Common myeloid progenitor, CD34-positive (primary cell): ENCODE data around the gene JKAMP.

Source experiments
- CTCF ChIA-PET: fragments of 350-600 bp; sonication (Branson Sonifier 250); formaldehyde crosslinking; loops from one replicate; lab custom pipeline; 2021; ENCODE audit warnings: antibody characterized with exemption; lab: Charles Lee
- POLR2A ChIA-PET: fragments of 350-600 bp; sonication (Branson Sonifier 250); formaldehyde crosslinking; loops from one replicate; lab custom pipeline; 2021; ENCODE audit warnings: antibody characterized with exemption; lab: Charles Lee
- DNase-seq, 3 donors: peaks; one replicate each; pipeline versions ENCODE4 v3.0.0 to v3.0.0-alpha.2; 2013
- H3K27ac ChIP-seq, 2 experiments: 1 replicate in 1 of 2; 2 replicates in 1 of 2; pipeline ENCODE4 v1.7.0; 2013; ENCODE audit warnings: inconsistent platforms in 2 of 2, low read length in 2 of 2, mild to moderate bottlenecking in 2 of 2, low read depth in 1 of 2, moderate library complexity in 1 of 2; ENCODE audit not compliant: severe bottlenecking in 2 of 2, insufficient read depth in 1 of 2, poor library complexity in 1 of 2
- H3K27me3 ChIP-seq, 5 experiments: replicated peaks in 2 of 5; 1 replicate in 3 of 5; 2 replicates in 2 of 5; pipeline versions ENCODE4 v1.6.1 to v1.7.0; 2013; ENCODE audit warnings: low read length in 4 of 5, mild to moderate bottlenecking in 2 of 5, moderate library complexity in 2 of 5, inconsistent platforms in 1 of 5; ENCODE audit not compliant: insufficient read depth in 5 of 5, control insufficient read depth in 4 of 5
- H3K36me3 ChIP-seq, 4 experiments: 1 replicate in 2 of 4; 2 replicates in 2 of 4; pipeline versions ENCODE4 v1.6.1 to v1.7.0; 2013; ENCODE audit warnings: low read length in 3 of 4, control low read depth in 1 of 4, mild to moderate bottlenecking in 1 of 4; ENCODE audit not compliant: control insufficient read depth in 4 of 4, insufficient read depth in 4 of 4
- H3K4me1 ChIP-seq, 4 experiments: 1 replicate in 3 of 4; 2 replicates in 1 of 4; pipeline versions ENCODE4 v1.6.1 to v1.7.1; 2013; ENCODE audit warnings: low read length in 3 of 4, mild to moderate bottlenecking in 3 of 4, control low read depth in 1 of 4, inconsistent platforms in 1 of 4, moderate library complexity in 1 of 4; ENCODE audit not compliant: control insufficient read depth in 4 of 4, insufficient read depth in 4 of 4; ENCODE audit errors: control extremely low read depth in 1 of 4
- H3K4me3 ChIP-seq, 7 experiments: 1 replicate in 4 of 7; 2 replicates in 3 of 7; pipeline versions ENCODE4 v1.5.1 to v1.7.0; 2013; ENCODE audit warnings: mild to moderate bottlenecking in 7 of 7, low read length in 6 of 7, moderate library complexity in 6 of 7, inconsistent platforms in 2 of 7, low read depth in 2 of 7, control low read depth in 1 of 7; ENCODE audit not compliant: insufficient read depth in 4 of 7, control insufficient read depth in 1 of 7; ENCODE audit errors: extremely low read depth in 1 of 7
- H3K9me3 ChIP-seq, 5 experiments: 1 replicate in 4 of 5; 2 replicates in 1 of 5; pipeline versions ENCODE4 v1.6.1 to v1.7.1; 2013; ENCODE audit warnings: low read length in 4 of 5, mild to moderate bottlenecking in 2 of 5, inconsistent platforms in 1 of 5, low read depth in 1 of 5, moderate library complexity in 1 of 5; ENCODE audit not compliant: control insufficient read depth in 4 of 5, insufficient read depth in 2 of 5; ENCODE audit errors: control extremely low read depth in 1 of 5
- WGBS: methylation state at CpG from one replicate; pipeline ENCODE4 v1.1.5; 2013; ENCODE audit not compliant: insufficient coverage; 5-methylcytosine and 5-hydroxymethylcytosine counted together

The JKAMP gene

DNA sequence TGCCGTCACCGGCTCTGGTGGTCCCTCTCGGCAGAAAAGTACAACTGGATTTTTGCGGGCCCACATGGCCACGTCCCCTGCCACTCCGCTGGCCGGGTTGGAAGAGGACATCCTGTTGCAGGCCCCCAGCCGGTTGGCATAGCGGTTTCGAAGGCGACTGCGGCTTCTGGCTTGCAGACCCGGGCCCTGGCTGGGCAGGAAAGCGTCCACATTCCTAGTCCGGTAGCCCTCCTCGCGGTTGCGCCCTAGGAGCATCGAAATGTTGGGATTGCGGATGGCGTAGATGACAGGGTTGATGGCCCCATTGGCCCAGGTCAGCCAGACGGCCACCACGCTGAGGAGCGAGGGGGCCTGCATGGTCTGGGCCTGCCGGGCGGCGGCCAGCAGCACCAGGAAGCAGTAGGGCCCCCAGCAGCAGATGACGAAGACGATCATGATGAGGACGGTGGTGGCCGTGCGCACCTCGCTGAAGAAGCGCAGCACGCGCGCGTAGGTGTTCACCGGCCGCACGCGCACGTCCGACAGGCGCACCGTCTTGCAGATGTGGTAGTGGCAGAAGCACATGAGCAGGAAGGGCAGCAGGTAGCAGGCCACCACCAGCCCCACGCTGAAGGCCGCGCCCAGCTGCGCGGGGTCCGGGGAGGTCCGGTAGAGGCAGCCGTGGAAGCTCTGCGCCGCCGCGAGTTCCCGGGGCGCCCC lies 20.4 kb upstream of the JKAMP start:
- 40% methylated on average over 54 of the region's 60 CpGs for WGBS
- peaks cover 0 to 11% (median 7%) of the 10 kb centered on the region in 4 experiments for H3K36me3 ChIP-seq
- H3K4me3 ChIP-seq = peak overlapping the region; percentile 56 to 88 (median 67)
- no peak overlapping the region for H3K27ac ChIP-seq
- CTCF ChIA-PET = interaction anchor here (1.1 to 2.7 kb wide), 3 partner anchors 20 to 113 kb away, joined by 3 to 10 read pairs (median 4); partner anchors contain the start of genes CCDC175, JKAMP and L3HYPDH
- peaks cover 0 to 3% (median 0%) of the 10 kb centered on the region in 5 experiments for H3K27me3 ChIP-seq
- peaks cover 0 to 19% (median 12%) of the 10 kb centered on the region in 4 experiments for H3K4me1 ChIP-seq
- no peak for DNase-seq
- POLR2A ChIA-PET = no interaction called here
- H3K9me3 ChIP-seq = no peaks in the 10 kb centered on the region

GRCh38 chr14:59464486-59465315 lies 19.6 kb upstream of the JKAMP start:
- Histone ChIP-seq H3K4me3 (peak overlapping the region; percentile 56 to 88 (median 67)), H3K27me3 (peaks cover 0 to 3% (median 0%) of the 10 kb centered on the region in 5 experiments), H3K4me1 (peaks cover 0 to 19% (median 12%) of the 10 kb centered on the region in 4 experiments), H3K9me3 (no peaks in the 10 kb centered on the region), H3K27ac (peak overlapping the region in 1 of 2 experiments; percentile 43), H3K36me3 (peaks cover 0 to 10% (median 6%) of the 10 kb centered on the region in 4 experiments)
- CTCF ChIA-PET = interaction anchor here (1.1 to 2.7 kb wide), 3 partner anchors 19 to 112 kb away, joined by 3 to 10 read pairs (median 4); partner anchors contain the start of genes CCDC175, JKAMP and L3HYPDH
- under 1% methylated on average over 99 of the region's 105 CpGs for WGBS
- POLR2A ChIA-PET = no interaction called here
- peak; percentile 55 to 93 (median 88) for DNase-seq

GRCh38 chr14:59465316-59466135 lies 18.8 kb upstream of the JKAMP start, which contains the start of gene GPR135:
TSS of gene GPR135 (minus strand) at chr14:59465380. CDS start at chr14:59465226, 154 bp downstream.
- peaks cover 0 to 3% (median 0%) of the 10 kb centered on the region in 5 experiments for H3K27me3 ChIP-seq
- H3K4me1 ChIP-seq = peaks cover 0 to 19% (median 12%) of the 10 kb centered on the region in 4 experiments
- peak within 1 kb of the TSS in 1 of 2 experiments; percentile 43 for H3K27ac ChIP-seq
- H3K9me3 ChIP-seq = no peaks in the 10 kb centered on the region
- peak; percentile 52 to 74 (median 66) for DNase-seq
- POLR2A ChIA-PET = no interaction called here
- WGBS = 15% methylated on average over 36 of the region's 40 CpGs
- peaks cover 0 to 12% (median 7%) of the 10 kb centered on the region in 4 experiments for H3K36me3 ChIP-seq
- peak within 1 kb of the TSS; percentile 56 to 88 (median 67) for H3K4me3 ChIP-seq
- CTCF ChIA-PET = interaction anchor here (0.7 to 2.7 kb wide), 3 partner anchors 10 to 111 kb away, joined by 3 to 10 read pairs (median 4); partner anchors contain the start of genes CCDC175, JKAMP and L3HYPDH

- peaks cover 18 to 70% (median 50%) of the 10 kb centered on the region in 4 experiments for H3K36me3 ChIP-seq
- H3K27me3 ChIP-seq = no peaks in the 10 kb centered on the region
- no peak overlapping the region for H3K4me3 ChIP-seq
- no peaks in the 10 kb centered on the region for H3K9me3 ChIP-seq
- H3K27ac ChIP-seq = no peak overlapping the region
- no peaks in the 10 kb centered on the region for H3K4me1 ChIP-seq
- WGBS = no CpG with 5 or more reads among the region's 1 CpG
- ChIA-PET CTCF (interaction anchor here (1.2 to 1.6 kb wide), 2 partner anchors 103 to 349 kb away, joined by 3 to 4 read pairs; no protein-coding TSS in a partner anchor), POLR2A (no interaction called here)
- no peak for DNase-seq
These were observed 10.1 kb upstream of the JKAMP start for GRCh38 chr14:59474172-59474571.

DNA sequence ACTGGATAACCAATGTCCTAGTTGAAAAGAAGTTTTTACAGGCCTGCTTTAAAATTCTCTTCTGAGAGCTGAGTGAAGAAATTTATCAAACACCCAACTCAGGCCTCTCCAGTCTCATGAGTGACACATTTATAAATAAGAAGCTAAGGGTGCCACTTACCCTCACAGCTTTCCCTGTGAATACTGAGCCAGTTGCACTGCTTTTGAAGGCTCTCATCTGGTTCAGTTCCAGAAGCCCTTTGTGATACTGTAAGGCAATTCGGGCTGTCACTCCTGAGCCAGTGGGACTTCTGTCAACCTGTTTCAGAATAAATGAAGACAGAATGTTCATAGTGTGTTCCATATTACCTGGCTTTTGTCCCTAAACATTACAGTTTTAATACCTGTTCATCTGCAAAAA lies 8.6 kb upstream of the JKAMP start:
- no peaks in the 10 kb centered on the region for H3K27me3 ChIP-seq
- peaks cover 18 to 62% (median 47%) of the 10 kb centered on the region in 4 experiments for H3K36me3 ChIP-seq
- POLR2A ChIA-PET = no interaction called here
- CTCF ChIA-PET = interaction anchor here (1.1 to 3.9 kb wide), 4 partner anchors 8 to 102 kb away, joined by 3 to 15 read pairs (median 6); partner anchors contain the start of genes CCDC175, JKAMP and L3HYPDH
- H3K4me1 ChIP-seq = peaks cover 0 to 9% (median 5%) of the 10 kb centered on the region in 4 experiments
- no peak overlapping the region for H3K4me3 ChIP-seq
- no CpG with 5 or more reads among the region's 1 CpG for WGBS
- H3K27ac ChIP-seq = no peak overlapping the region
- no peaks in the 10 kb centered on the region for H3K9me3 ChIP-seq
- DNase-seq = no peak

GRCh38 chr14:59478540-59478939 lies 5.8 kb upstream of the JKAMP start:
- Histone ChIP-seq H3K9me3 (no peaks in the 10 kb centered on the region), H3K27me3 (no peaks in the 10 kb centered on the region), H3K4me3 (no peak overlapping the region), H3K27ac (no peak overlapping the region), H3K4me1 (peaks cover 9 to 37% (median 27%) of the 10 kb centered on the region in 4 experiments), H3K36me3 (peaks cover 15 to 44% (median 33%) of the 10 kb centered on the region in 4 experiments)
- POLR2A ChIA-PET = no interaction called here
- no peak for DNase-seq
- CTCF ChIA-PET = interaction anchor here (1.0 to 3.9 kb wide), 3 partner anchors 10 to 99 kb away, joined by 3 to 15 read pairs (median 15); partner anchors contain the start of gene CCDC175
- WGBS = 100% methylated on average over 2 of the region's 3 CpGs
